ENCODE results near the gene PTCD2.

GRCh38 chr5:72356361-72356760 is 36.2 kb downstream of the PTCD2 start:
- no peak for TF ChIP-seq CTCF (IDR thresholded peaks at IDR 0.05)
- TF ChIP-seq POLR2A (IDR thresholded peaks at IDR 0.05): no peak
